ENCODE results near the gene RHPN2.
"Not testable (repeated sequence)": the region's sequence is repeated elsewhere in the genome, so short reads cannot be mapped to it uniquely, and the experiment has no call there.

The RHPN2 gene

GRCh38 chr19:33063753-33064457, 783 bp downstream of the RHPN2 start:
- no peak for DNase-seq

- no peak for DNase-seq
Measured at GRCh38 chr19:33063356-33063752, 1.3 kb downstream of the RHPN2 start.

- no peak for DNase-seq
Measured at GRCh38 chr19:33062902-33063301, 1.8 kb downstream of the RHPN2 start.

- DNase-seq, result no peak
Measured at GRCh38 chr19:33060586-33060985, 4.1 kb downstream of the RHPN2 start.

GRCh38 chr19:33055718-33056117, 9.0 kb downstream of the RHPN2 start:
- peak; percentile 24 for DNase-seq

GRCh38 chr19:33054623-33055022, 10.1 kb downstream of the RHPN2 start:
- no peak for DNase-seq

GRCh38 chr19:33052352-33052972, 12.2 kb downstream of the RHPN2 start:
- DNase-seq, result peak; percentile 84

- DNase-seq, result no peak
Measured at GRCh38 chr19:33050110-33050509, 14.6 kb downstream of the RHPN2 start.

- DNase-seq, result peak; percentile 99
Measured at GRCh38 chr19:33048806-33049676, 15.6 kb downstream of the RHPN2 start.

- peak; percentile 100 for DNase-seq
Measured at GRCh38 chr19:33047422-33047821, 17.3 kb downstream of the RHPN2 start.

- DNase-seq, result not testable (repeated sequence)
Measured at GRCh38 chr19:33041828-33042160, 22.9 kb downstream of the RHPN2 start.

- no peak for DNase-seq
Measured at GRCh38 chr19:33040994-33041827, 23.5 kb downstream of the RHPN2 start.

GRCh38 chr19:33039815-33040214, 24.9 kb downstream of the RHPN2 start:
- no peak for DNase-seq

GRCh38 chr19:33039108-33039599, 25.5 kb downstream of the RHPN2 start:
- DNase-seq, result no peak

- not testable (repeated sequence) for DNase-seq
Measured at GRCh38 chr19:33037168-33038025, 27.3 kb downstream of the RHPN2 start.

GRCh38 chr19:33036370-33037167, 28.1 kb downstream of the RHPN2 start:
- DNase-seq, result not testable (repeated sequence)

GRCh38 chr19:33035461-33035860, 29.2 kb downstream of the RHPN2 start:
- no peak for DNase-seq

- no peak for DNase-seq
Measured at GRCh38 chr19:33032218-33032781, 32.4 kb downstream of the RHPN2 start.

GRCh38 chr19:33029746-33030303, 34.9 kb downstream of the RHPN2 start:
- DNase-seq, result no peak

GRCh38 chr19:33026602-33027001, 38.1 kb downstream of the RHPN2 start:
- not testable (repeated sequence) for DNase-seq
